H1 (cell line): ENCODE measurements around the gene TRPT1. TPM values are rescaled to one million over a fixed set of nuclear protein-coding genes. Genes with fewer than 3 reads are reported as not detected.

ENCODE experiments used
- CTCF ChIA-PET: fragments of 300-600 bp; sonication (Branson Sonifier 250); formaldehyde crosslinking; loops from one replicate; lab custom pipeline; 2021; ENCODE audit not compliant: partially characterized antibody; lab: Charles Lee
- POLR2A ChIA-PET: fragments of 300-600 bp; sonication (Branson Sonifier 250); formaldehyde crosslinking; loops from one replicate; lab custom pipeline; 2021; ENCODE audit warnings: inconsistent platforms; ENCODE audit not compliant: partially characterized antibody; lab: Charles Lee
- DNase-seq, 2 experiments: peaks; one replicate each; pipeline versions ENCODE4 v3.0.0 to v3.0.0-alpha.2; 2010 to 2022; ENCODE audit warnings: low spot score in 2 of 2, low read depth in 1 of 2, mixed read lengths in 1 of 2
- FAIRE-seq: peaks from 2 replicates; lab custom pipeline; 2011; peaks lifted over from hg19 to GRCh38; lab: Jason Lieb, UNC
- H2AFZ ChIP-seq: 2 replicates; pipeline ENCODE4 v1.8.1; 2012; ENCODE audit warnings: low read length, inconsistent platforms
- H2AK5ac ChIP-seq: 2 replicates; pipeline ENCODE4 v1.6.1; 2013; ENCODE audit warnings: low read depth, low read length
- H2BK120ac ChIP-seq: replicated peaks from 2 replicates; pipeline ENCODE3; 2013; ENCODE audit warnings: low read depth, low read length, inconsistent platforms
- H2BK12ac ChIP-seq: 2 replicates; pipeline ENCODE4 v1.6.1; 2013; ENCODE audit warnings: low read depth, low read length
- H2BK15ac ChIP-seq: 2 replicates; pipeline ENCODE4 v1.6.1; 2013; ENCODE audit warnings: low read length
- H2BK20ac ChIP-seq: 2 replicates; pipeline ENCODE4 v1.6.1; 2013; ENCODE audit warnings: low read length
- H2BK5ac ChIP-seq: 2 replicates; pipeline ENCODE4 v1.6.1; 2013; ENCODE audit warnings: low read depth, low read length
- H3K14ac ChIP-seq: 2 replicates; pipeline ENCODE4 v1.6.1; 2013; ENCODE audit warnings: inconsistent platforms; ENCODE audit not compliant: insufficient read length
- H3K18ac ChIP-seq: 2 replicates; pipeline ENCODE4 v1.6.1; 2013; ENCODE audit warnings: low read length; ENCODE audit errors: extremely low read depth
- H3K23ac ChIP-seq: 2 replicates; pipeline ENCODE4 v1.6.1; 2013; ENCODE audit warnings: inconsistent platforms; ENCODE audit not compliant: insufficient read length
- H3K23me2 ChIP-seq: 2 replicates; pipeline ENCODE4 v1.6.1; 2013; ENCODE audit warnings: low read depth, low read length
- H3K27ac ChIP-seq: 2 replicates; pipeline ENCODE4 v1.6.1; 2011; ENCODE audit warnings: low read depth, low read length, inconsistent platforms
- H3K27me3 ChIP-seq, 4 experiments: replicated peaks in 1 of 4; 1 replicate in 1 of 4; 2 replicates in 3 of 4; pipeline versions ENCODE4 v1.6.1 to v1.8.1; 2011 to 2013; ENCODE audit warnings: low read length in 3 of 4, mild to moderate bottlenecking in 3 of 4, inconsistent platforms in 2 of 4, mixed read lengths in 2 of 4, moderate library complexity in 1 of 4; ENCODE audit not compliant: control insufficient read depth in 3 of 4, insufficient read depth in 3 of 4; ENCODE audit errors: extremely low read depth in 1 of 4
- H3K36me3 ChIP-seq, 4 experiments: 2 replicates each; pipeline versions ENCODE4 v1.6.1 to v1.8.1; 2011 to 2013; ENCODE audit warnings: mild to moderate bottlenecking in 4 of 4, low read length in 3 of 4, moderate library complexity in 2 of 4, control low read depth in 1 of 4, inconsistent platforms in 1 of 4; ENCODE audit not compliant: insufficient read depth in 4 of 4, control insufficient read depth in 2 of 4
- H3K4ac ChIP-seq: replicated peaks from 2 replicates; pipeline ENCODE3; 2013; ENCODE audit warnings: low read length, low read depth, mixed read lengths, inconsistent platforms; ENCODE audit not compliant: insufficient read length
- H3K4me1 ChIP-seq, 4 experiments: replicated peaks in 1 of 4; 1 replicate in 1 of 4; 2 replicates in 3 of 4; pipeline versions ENCODE4 v1.6.1 to v1.8.1; 2011 to 2013; ENCODE audit warnings: low read length in 3 of 4, inconsistent platforms in 2 of 4, mixed read lengths in 1 of 4; ENCODE audit not compliant: insufficient read depth in 4 of 4, control insufficient read depth in 3 of 4
- H3K4me2 ChIP-seq, 2 experiments: 2 replicates each; pipeline versions ENCODE4 v1.6.1 to v1.8.1; 2011 to 2013; ENCODE audit warnings: low read depth in 2 of 2, low read length in 2 of 2, control low read depth in 1 of 2, inconsistent platforms in 1 of 2, mild to moderate bottlenecking in 1 of 2; ENCODE audit not compliant: insufficient read depth in 1 of 2
- H3K4me3 ChIP-seq, 4 experiments: fragments of 200-600, 300-600 bp in 1 of 4; sonication (generic), shearing (Covaris generic), sonication (Bioruptor Twin) in 1 of 4; 2 replicates each; pipeline versions ENCODE4 v1.5.1 to v1.8.1; 2011 to 2016; ENCODE audit warnings: low read length in 4 of 4, low read depth in 3 of 4, control low read depth in 2 of 4, inconsistent platforms in 2 of 4, mild to moderate bottlenecking in 2 of 4, mixed read lengths in 1 of 4, moderate library complexity in 1 of 4; ENCODE audit not compliant: insufficient read depth in 2 of 4; ENCODE audit errors: extremely low read depth in 1 of 4
- H3K56ac ChIP-seq: replicated peaks from 2 replicates; pipeline ENCODE3; 2013; ENCODE audit warnings: low read depth, mild to moderate bottlenecking, mixed read lengths, low read length, inconsistent platforms; ENCODE audit not compliant: insufficient read length
- H3K79me1 ChIP-seq: 2 replicates; pipeline ENCODE4 v1.6.1; 2013; ENCODE audit warnings: low read depth, low read length, control low read depth
- H3K79me2 ChIP-seq, 2 experiments: 2 replicates each; pipeline versions ENCODE4 v1.6.1 to v1.8.1; 2012 to 2013; ENCODE audit warnings: low read length in 2 of 2, mild to moderate bottlenecking in 2 of 2, inconsistent platforms in 1 of 2; ENCODE audit not compliant: insufficient read depth in 2 of 2, control insufficient read depth in 1 of 2
- H3K9ac ChIP-seq, 4 experiments: replicated peaks in 1 of 4; 1 replicate in 1 of 4; 2 replicates in 3 of 4; pipeline versions ENCODE4 v1.6.1 to v1.8.1; 2011 to 2013; ENCODE audit warnings: low read depth in 3 of 4, low read length in 3 of 4, control low read depth in 2 of 4, mild to moderate bottlenecking in 2 of 4, moderate library complexity in 2 of 4, inconsistent platforms in 1 of 4; ENCODE audit errors: extremely low read depth in 1 of 4
- H3K9me3 ChIP-seq, 2 experiments: 2 replicates each; pipeline versions ENCODE4 v1.6.1 to v1.8.1; 2012 to 2013; ENCODE audit warnings: mild to moderate bottlenecking in 2 of 2, moderate library complexity in 2 of 2, control low read depth in 1 of 2, inconsistent platforms in 1 of 2, low read depth in 1 of 2, low read length in 1 of 2, mixed read lengths in 1 of 2; ENCODE audit not compliant: insufficient read depth in 2 of 2
- H4K20me1 ChIP-seq, 2 experiments: replicated peaks in 1 of 2; 2 replicates each; pipeline versions ENCODE3 to v1.8.1; 2011 to 2013; ENCODE audit warnings: inconsistent platforms in 2 of 2, low read length in 2 of 2, mild to moderate bottlenecking in 1 of 2; ENCODE audit not compliant: insufficient read depth in 2 of 2, control insufficient read depth in 1 of 2
- H4K5ac ChIP-seq: 2 replicates; pipeline ENCODE4 v1.6.1; 2013; ENCODE audit warnings: low read length, low read depth, mixed read lengths, inconsistent platforms; ENCODE audit not compliant: insufficient read length
- H4K8ac ChIP-seq: 2 replicates; pipeline ENCODE4 v1.8.0; 2013; ENCODE audit warnings: mild to moderate bottlenecking, moderate library complexity, low read length, inconsistent platforms; ENCODE audit not compliant: insufficient read depth; ENCODE audit errors: extremely low read depth
- H4K91ac ChIP-seq: replicated peaks from 2 replicates; pipeline ENCODE3; 2013; ENCODE audit warnings: low read length, mixed read lengths, inconsistent platforms; ENCODE audit not compliant: insufficient read length
- BACH1 ChIP-seq: IDR thresholded peaks from 2 replicates; pipeline ENCODE4 v1.6.1; 2012; ENCODE audit warnings: low read length, improper control_type of control experiment
- KDM1A ChIP-seq: fragments of 200-600, 300-600 bp; sonication (generic); IDR thresholded peaks from 2 replicates; pipeline ENCODE4 v1.7.1; 2016; ENCODE audit warnings: mild to moderate bottlenecking, low read length, borderline replicate concordance
- PHF8 ChIP-seq: fragments of 200-600 bp; sonication (generic); conservative IDR thresholded peaks from 2 replicates; pipeline ENCODE4 v1.7.1; 2012; ENCODE audit warnings: low read depth, mild to moderate bottlenecking, inconsistent platforms, low read length, moderate library complexity
- TAF1 ChIP-seq: IDR thresholded peaks from 2 replicates; pipeline ENCODE4 v1.6.1; 2011; ENCODE audit warnings: mild to moderate bottlenecking, low read depth, low read length
- TEAD4 ChIP-seq: IDR thresholded peaks from 2 replicates; pipeline ENCODE4 v1.6.1; 2012; ENCODE audit warnings: low read depth, low read length, inconsistent platforms, mixed read lengths
- WGBS, 2 experiments: shearing (Covaris generic) in 1 of 2; methylation state at CpG; one replicate each; pipeline versions ENCODE4 v1.1.6 to v1.1.7; 2013 to 2015; ENCODE audit warnings: low lambda C conversion rate in 2 of 2, mixed read lengths in 2 of 2, inconsistent platforms in 1 of 2, low coverage in 1 of 2, missing lambda C conversion rate in 1 of 2; ENCODE audit not compliant: insufficient replicate concordance in 2 of 2, insufficient coverage in 1 of 2, insufficient read length in 1 of 2; ENCODE audit errors: extremely low coverage in 1 of 2, missing lambda C conversion rate in 1 of 2; 5-methylcytosine and 5-hydroxymethylcytosine counted together
- polyA plus RNA-seq, 7 experiments: library from polyadenylated mRNA; depleted of rRNA in 3 of 7; stranded (reverse) in 5 of 7; unstranded in 2 of 7; fragments of >200 nt in 5 of 7; fragments of 200-250 nt in 2 of 7; gene quantifications; 1 replicate in 5 of 7; 2 replicates in 1 of 7; 4 replicates in 1 of 7; pipeline versions ENCODE4 v1.2.1 to v1.2.3, GENCODE V29; 2011 to 2013; ENCODE audit warnings: missing spikeins in 2 of 7, mixed read lengths in 2 of 7
- total RNA-seq: library from RNA; stranded (reverse); fragmentation: NEBNext Ultra II Directional; extraction: Animal tissue kit (Norgen Biotek cat#: 25700); gene quantifications from 2 replicates; pipeline ENCODE4 v1.2.1, GENCODE V29; 2021

TRPT1 gene
- total and polyA plus RNA-seq, 2 of the 8 experiments (the other 6 are each of a cell fraction or from before 2014, with no cell fraction given): 34.5 to 74.6 TPM

DNA sequence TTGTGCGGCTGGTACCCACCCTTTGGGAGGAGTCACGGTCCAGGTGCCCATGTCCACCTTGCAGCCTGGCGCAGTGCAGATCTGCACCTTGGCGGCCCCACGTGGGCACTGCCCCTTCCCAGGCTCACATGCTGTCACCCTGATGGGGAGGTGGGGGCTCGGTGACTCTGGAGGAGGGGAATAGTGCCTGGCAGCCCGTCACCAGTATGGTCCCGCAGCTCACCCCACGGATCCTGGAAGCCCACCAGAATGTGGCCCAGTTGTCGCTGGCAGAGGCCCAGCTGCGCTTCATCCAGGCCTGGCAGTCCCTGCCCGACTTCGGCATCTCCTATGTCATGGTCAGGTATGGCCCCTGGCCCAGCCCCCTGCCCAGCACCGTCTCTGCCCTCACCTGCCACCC is 5.2 kb downstream of the TRPT1 start:
- Histone ChIP-seq H4K91ac (no peak overlapping the region), H2BK20ac (no peak overlapping the region), H4K20me1 (peaks cover 2 to 13% of the 10 kb centered on the region in 2 experiments), H3K4ac (no peak overlapping the region), H2BK120ac (no peak overlapping the region), H2BK5ac (no peak overlapping the region; the same call in 1 of the 2 replicates), H3K9ac (no peak overlapping the region), H4K5ac (no peak overlapping the region), H4K8ac (no peak overlapping the region), H3K4me3 (no peak overlapping the region), H3K14ac (no peak overlapping the region), H2AK5ac (no peak overlapping the region), H2BK12ac (no peak overlapping the region), H3K9me3 (no peaks in the 10 kb centered on the region), H2BK15ac (no peak overlapping the region), H3K18ac (no peak overlapping the region), H3K27me3 (no peaks in the 10 kb centered on the region), H3K27ac (no peak overlapping the region), H3K36me3 (peaks cover 0 to 9% (median 5%) of the 10 kb centered on the region in 4 experiments; a peak in 4 of 8 replicates), H3K23ac (no peak overlapping the region), H3K79me1 (no peaks in the 10 kb centered on the region), H2AFZ (no peak overlapping the region), H3K4me1 (peaks cover 0 to 6% (median 5%) of the 10 kb centered on the region in 4 experiments; a peak in 4 of 7 replicates), H3K56ac (no peak overlapping the region), H3K4me2 (no peak overlapping the region), H3K79me2 (no peaks in the 10 kb centered on the region), H3K23me2 (peaks cover 5% of the 10 kb centered on the region; the same call in 1 of the 2 replicates)
- FAIRE-seq: no peak
- no peak for TF ChIP-seq KDM1A
- TF ChIP-seq TEAD4: no peak
- no peak for TF ChIP-seq TAF1
- no peak for TF ChIP-seq PHF8
- TF ChIP-seq BACH1: no peak
- POLR2A ChIA-PET: interaction anchor here (0.7 to 14.1 kb wide), 3 partner anchors 12 to 35 kb away, joined by 3 to 253 read pairs (median 10); partner anchors contain the start of genes FERMT3 and STIP1
- CTCF ChIA-PET: interaction anchor here (1.1 to 2.8 kb wide), 3 partner anchors 10 to 31 kb away, joined by 5 to 19 read pairs (median 6); partner anchors contain the start of genes FERMT3 and PLCB3
- 92% methylated on average over 14 of the region's 14 CpGs; no CpG with 5 or more reads in 1 of the 2 experiments for WGBS, 2 experiments
- DNase-seq: no peak
